Measurements from ENCODE around the gene MIPEP. TPM values are rescaled to one million over a fixed set of nuclear protein-coding genes. Genes with fewer than 3 reads are reported as not detected.

Gene MIPEP
- total RNA-seq, 4 donors from 2014 or later = 17.1 to 27.9 (median 24.1) TPM

DNA sequence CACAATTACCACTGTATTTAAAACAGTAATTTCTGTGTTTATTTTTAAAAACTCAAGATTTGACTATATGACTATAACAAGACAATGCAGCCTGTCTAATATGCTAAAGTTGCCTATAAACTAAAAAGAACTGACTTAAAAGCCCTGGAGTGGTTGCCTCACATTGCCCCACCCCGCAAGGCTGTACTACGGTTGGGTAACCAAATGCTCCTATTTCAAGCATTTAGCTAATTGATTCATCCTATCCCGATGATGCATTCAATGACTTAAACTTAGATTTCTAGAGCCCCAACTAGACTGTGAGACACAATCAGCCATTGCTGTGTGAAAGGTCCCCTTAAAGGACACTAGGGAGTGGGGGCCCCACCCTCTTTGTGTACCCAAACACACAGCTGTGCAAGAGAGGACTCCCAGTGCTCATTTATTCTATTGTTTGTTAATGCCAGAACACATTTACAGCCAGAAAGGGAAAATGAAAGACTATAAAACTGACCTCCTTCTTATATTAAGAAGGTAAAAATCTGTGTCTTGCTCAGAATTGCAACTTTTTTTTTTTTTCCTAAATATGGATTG lies 66.9 kb downstream of the MIPEP start:
- H3K27me3 ChIP-seq = no peaks in the 10 kb centered on the region
- H3K36me3 ChIP-seq = no peaks in the 10 kb centered on the region
- no peak for DNase-seq
- intact Hi-C loops (cut with DNase I) = no loop called here
- no peak overlapping the region for H3K27ac ChIP-seq
- WGBS, 2 donors = 79 to 94% methylated on average over 3 of the region's 3 CpGs
- H3K9me3 ChIP-seq = no peaks in the 10 kb centered on the region
- no peaks in the 10 kb centered on the region for H3K4me1 ChIP-seq
- no peak overlapping the region for H3K4me3 ChIP-seq (replicated peaks in 1 of 3)
- TF ChIP-seq POLR2A (IDR thresholded peaks at IDR 0.05) = no peak
- TF ChIP-seq, protein P1, sequence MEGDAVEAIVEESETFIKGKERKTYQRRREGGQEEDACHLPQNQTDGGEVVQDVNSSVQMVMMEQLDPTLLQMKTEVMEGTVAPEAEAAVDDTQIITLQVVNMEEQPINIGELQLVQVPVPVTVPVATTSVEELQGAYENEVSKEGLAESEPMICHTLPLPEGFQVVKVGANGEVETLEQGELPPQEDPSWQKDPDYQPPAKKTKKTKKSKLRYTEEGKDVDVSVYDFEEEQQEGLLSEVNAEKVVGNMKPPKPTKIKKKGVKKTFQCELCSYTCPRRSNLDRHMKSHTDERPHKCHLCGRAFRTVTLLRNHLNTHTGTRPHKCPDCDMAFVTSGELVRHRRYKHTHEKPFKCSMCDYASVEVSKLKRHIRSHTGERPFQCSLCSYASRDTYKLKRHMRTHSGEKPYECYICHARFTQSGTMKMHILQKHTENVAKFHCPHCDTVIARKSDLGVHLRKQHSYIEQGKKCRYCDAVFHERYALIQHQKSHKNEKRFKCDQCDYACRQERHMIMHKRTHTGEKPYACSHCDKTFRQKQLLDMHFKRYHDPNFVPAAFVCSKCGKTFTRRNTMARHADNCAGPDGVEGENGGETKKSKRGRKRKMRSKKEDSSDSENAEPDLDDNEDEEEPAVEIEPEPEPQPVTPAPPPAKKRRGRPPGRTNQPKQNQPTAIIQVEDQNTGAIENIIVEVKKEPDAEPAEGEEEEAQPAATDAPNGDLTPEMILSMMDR (IDR thresholded peaks at IDR 0.05) = no peak

DNA sequence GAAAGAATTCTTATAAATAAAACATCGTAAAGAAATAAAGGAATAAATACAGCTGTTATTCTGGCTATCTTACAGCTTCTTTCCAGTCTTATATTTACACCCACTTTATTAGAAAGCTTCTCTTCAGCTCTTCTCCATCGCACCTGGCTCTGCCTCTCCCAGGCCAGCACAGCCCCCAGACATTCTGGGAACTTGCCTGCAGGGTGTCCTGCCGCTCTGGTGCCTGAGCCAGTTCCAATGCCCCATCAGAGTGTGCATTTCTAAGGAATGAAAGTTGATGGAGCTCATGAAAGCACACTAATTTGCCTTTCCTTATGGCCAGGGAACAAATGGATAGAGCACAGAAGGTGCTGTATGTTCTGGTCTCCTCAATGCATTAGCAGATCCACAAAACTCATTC lies 68.7 kb downstream of the MIPEP start:
- intact Hi-C loops (cut with DNase I) = no loop called here
- 97% methylated on average over 3 of the region's 3 CpGs for WGBS, 2 donors
- TF ChIP-seq POLR2A (IDR thresholded peaks at IDR 0.05) = no peak
- TF ChIP-seq, protein P1 (IDR thresholded peaks at IDR 0.05) = no peak
- Histone ChIP-seq H3K36me3 (no peaks in the 10 kb centered on the region), H3K27me3 (no peaks in the 10 kb centered on the region), H3K4me3 (replicated peaks in 1 of 3) (no peak overlapping the region), H3K27ac (no peak overlapping the region), H3K4me1 (no peaks in the 10 kb centered on the region), H3K9me3 (no peaks in the 10 kb centered on the region)
- DNase-seq = no peak

- Histone ChIP-seq H3K36me3 (no peaks in the 10 kb centered on the region), H3K27me3 (no peaks in the 10 kb centered on the region), H3K4me1 (no peaks in the 10 kb centered on the region), H3K9me3 (no peaks in the 10 kb centered on the region), H3K27ac (no peak overlapping the region), H3K4me3 (replicated peaks in 1 of 3) (no peak overlapping the region)
- intact Hi-C loops (cut with DNase I) = no loop called here
- DNase-seq = no peak
- TF ChIP-seq, protein P1 (IDR thresholded peaks at IDR 0.05) = no peak
- no peak for TF ChIP-seq POLR2A (IDR thresholded peaks at IDR 0.05)
- WGBS, 2 donors = 87 to 89% methylated on average over 4 of the region's 4 CpGs
Observed at GRCh38 chr13:23817830-23818229, 71.4 kb downstream of the MIPEP start.

GRCh38 chr13:23817136-23817535 lies 72.1 kb downstream of the MIPEP start:
- Histone ChIP-seq H3K27me3 (no peaks in the 10 kb centered on the region), H3K36me3 (no peaks in the 10 kb centered on the region), H3K4me3 (replicated peaks in 1 of 3) (no peak overlapping the region), H3K4me1 (no peaks in the 10 kb centered on the region), H3K27ac (no peak overlapping the region), H3K9me3 (no peaks in the 10 kb centered on the region)
- DNase-seq = no peak
- intact Hi-C loops (cut with DNase I) = no loop called here
- TF ChIP-seq POLR2A (IDR thresholded peaks at IDR 0.05) = no peak
- TF ChIP-seq, protein P1 (IDR thresholded peaks at IDR 0.05) = no peak
- WGBS, 2 donors = 84 to 86% methylated on average over 2 of the region's 2 CpGs

DNA sequence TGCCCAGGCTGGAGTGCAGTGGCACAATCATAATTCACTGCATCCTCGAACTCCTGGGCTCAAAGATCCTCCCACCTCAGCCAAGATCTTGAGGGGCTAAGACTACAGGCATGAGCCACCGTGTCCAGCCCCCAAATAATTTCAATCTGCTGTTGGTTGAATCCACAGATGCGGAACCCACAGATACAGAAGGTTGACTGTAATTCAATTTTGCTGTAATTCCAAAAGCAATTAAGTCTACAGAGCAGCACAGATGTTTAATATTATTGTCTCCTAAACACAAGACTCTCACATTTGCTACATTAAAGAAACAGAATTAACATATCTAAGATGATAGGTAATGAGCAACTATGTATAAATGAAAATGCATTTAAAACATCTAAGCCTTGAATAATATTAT lies 75.6 kb downstream of the MIPEP start:
- no peaks in the 10 kb centered on the region for H3K9me3 ChIP-seq

More for the DNA sequence above, 75.6 kb downstream of the MIPEP start:
- DNase-seq = no peak
- H3K4me1 ChIP-seq = no peaks in the 10 kb centered on the region
- intact Hi-C loops (cut with DNase I) = no loop called here
- no peak overlapping the region for H3K4me3 ChIP-seq (replicated peaks in 1 of 3)
- H3K27ac ChIP-seq = no peak overlapping the region
- H3K27me3 ChIP-seq = no peaks in the 10 kb centered on the region
- WGBS, 2 donors = 90 to 93% methylated on average over 3 of the region's 3 CpGs
- no peak for TF ChIP-seq POLR2A (IDR thresholded peaks at IDR 0.05)
- TF ChIP-seq, protein P1 (IDR thresholded peaks at IDR 0.05) = no peak
- H3K36me3 ChIP-seq = no peaks in the 10 kb centered on the region

Measured in thyroid gland (tissue), 4 donors.